Ovary (tissue), 9 donors: ENCODE data around the gene FRMPD2. TPM values are rescaled to one million over a fixed set of nuclear protein-coding genes. Genes with fewer than 3 reads are reported as not detected.

Experiments used
- DNase-seq, 5 donors: peaks; one replicate each; pipeline ENCODE4 v3.0.0-alpha.2; 2019 to 2020
- H3K27ac ChIP-seq, 2 donors: fragments of 200-600 bp; one replicate each; pipeline versions ENCODE4 v1.5.1 to v1.8.0; 2019 to 2022
- H3K27me3 ChIP-seq: fragments of 200-600 bp; one replicate; pipeline ENCODE4 v1.8.0; 2022
- H3K36me3 ChIP-seq: fragments of 200-600 bp; sonication (generic); one replicate; pipeline ENCODE4 v1.5.1; 2019
- H3K4me1 ChIP-seq: one replicate; pipeline ENCODE4 v1.8.1; 2013; ENCODE audit warnings: mild to moderate bottlenecking, moderate library complexity; ENCODE audit not compliant: insufficient read depth
- H3K4me3 ChIP-seq: fragments of 200-600 bp; sonication (generic); one replicate; pipeline ENCODE4 v1.5.1; 2017
- H3K9me3 ChIP-seq, 2 donors: fragments of 200-600 bp in 1 of 2; sonication (generic) in 1 of 2; one replicate each; pipeline versions ENCODE4 v1.5.1 to v1.8.1; 2013 to 2019; ENCODE audit warnings: mild to moderate bottlenecking in 1 of 2, moderate library complexity in 1 of 2
- CTCF ChIP-seq, 3 donors: fragments of 450-650 bp in 2 of 3; fragments of 200-600 bp in 1 of 3; IDR thresholded peaks; one replicate each; pipeline versions ENCODE4 v1.5.1 to v1.8.0; 2016 to 2022; ENCODE audit warnings: antibody characterized with exemption in 3 of 3, mild to moderate bottlenecking in 1 of 3
- EP300 ChIP-seq: sonication (generic); formaldehyde crosslinking; IDR thresholded peaks from one replicate; pipeline ENCODE4 v1.6.1; 2017; ENCODE audit warnings: antibody characterized with exemption
- POLR2A ChIP-seq: fragments of 450-650 bp; IDR thresholded peaks from one replicate; pipeline ENCODE4 v1.6.1; 2017; ENCODE audit warnings: antibody characterized with exemption, mild to moderate bottlenecking, moderate library complexity
- WGBS, 3 donors: extraction: QIAGEN DNeasy Blood & Tissue Kit in 1 of 3; methylation state at CpG; one replicate each; pipeline versions ENCODE4 v1.1.5 to v1.1.7; 2013 to 2017; 5-methylcytosine and 5-hydroxymethylcytosine counted together
- intact Hi-C, 4 donors: fragments of 100-400 bp; cut with DNase I; formaldehyde crosslinking; loops; one replicate each; pipeline versions ENCODE4 v1.11.0 to v1.15.1; 2022 to 2023
- polyA plus RNA-seq, 2 donors: library from polyadenylated mRNA; stranded (reverse); fragments of 200-250 nt in 1 of 2; fragments of 350-450 nt in 1 of 2; fragmentation: Illumina TruSeq in 1 of 2; extraction: RNeasy Lipid Tissue Mini Kit (QIAGEN cat#74804) in 1 of 2; gene quantifications; one replicate each; pipeline ENCODE4 v1.2.3, GENCODE V29; 2013 to 2014
- total RNA-seq, 7 donors: library from RNA; depleted of rRNA in 2 of 7; stranded (reverse); fragments of >200 nt in 2 of 7; fragmentation: NEBNext Ultra II Directional in 3 of 7; extraction: Animal tissue kit (Norgen Biotek cat#: 25700) in 3 of 7; gene quantifications; one replicate each; pipeline versions ENCODE4 v1.1.0 to v1.2.4, GENCODE V29; 2016 to 2023
- donor health status: DM: no; HTN: no; CAD: no; lungs with moderate emphysema.
- donor health status: DM: no; HTN: no; CAD: no.
- donor health status: Bipolar disorder and iron deficiency.
- donor health status: DM: yes; HTN: yes; CAD: no.
- donor health status: DM: no; HTN: no; CAD: no.
- donor health status: DM: yes; HTN: yes; CAD: no.

Gene FRMPD2
- total and polyA plus RNA-seq, 9 donors = 0.15 to 11.8 (median 0.69) TPM; not detected in 3

GRCh38 chr10:48199580-48200377 lies 74.7 kb downstream of the FRMPD2 start:
- no peak for DNase-seq
- intact Hi-C loops = no loop called here
- H3K27me3 ChIP-seq = no peaks in the 10 kb centered on the region
- TF ChIP-seq CTCF (IDR thresholded peaks at IDR 0.05) (no peak), POLR2A (no peak), EP300 (no peak)
- H3K27ac ChIP-seq = no peak overlapping the region
- no peaks in the 10 kb centered on the region for H3K9me3 ChIP-seq
- 64 to 68% (median 64%) methylated on average over 9 of the region's 9 CpGs for WGBS, 3 donors
- no peak overlapping the region for H3K4me3 ChIP-seq
- H3K36me3 ChIP-seq = no peaks in the 10 kb centered on the region
- no peaks in the 10 kb centered on the region for H3K4me1 ChIP-seq

GRCh38 chr10:48197236-48197899 lies 77.1 kb downstream of the FRMPD2 start:
- TF ChIP-seq CTCF (IDR thresholded peaks at IDR 0.05) (no peak), POLR2A (no peak), EP300 (no peak)
- no peak overlapping the region for H3K27ac ChIP-seq

GRCh38 chr10:48195803-48196202 lies 78.7 kb downstream of the FRMPD2 start:
- WGBS, 3 donors = 68 to 78% (median 75%) methylated on average over 2 of the region's 2 CpGs
- Histone ChIP-seq H3K4me1 (no peaks in the 10 kb centered on the region), H3K27ac (no peak overlapping the region), H3K27me3 (no peaks in the 10 kb centered on the region), H3K36me3 (no peaks in the 10 kb centered on the region), H3K4me3 (no peak overlapping the region), H3K9me3 (no peaks in the 10 kb centered on the region)
- DNase-seq = no peak
- TF ChIP-seq EP300 = no peak
- no peak for TF ChIP-seq POLR2A
- no peak for TF ChIP-seq CTCF (IDR thresholded peaks at IDR 0.05)
- intact Hi-C loops = no loop called here

More at GRCh38 chr10:48197236-48197899, 77.1 kb downstream of the FRMPD2 start:
- no peak overlapping the region for H3K4me3 ChIP-seq
- 84 to 89% (median 86%) methylated on average over 6 of the region's 6 CpGs for WGBS, 3 donors
- no peaks in the 10 kb centered on the region for H3K4me1 ChIP-seq
- no peak for DNase-seq
- no peaks in the 10 kb centered on the region for H3K9me3 ChIP-seq
- intact Hi-C loops = no loop called here
- H3K27me3 ChIP-seq = no peaks in the 10 kb centered on the region
- no peaks in the 10 kb centered on the region for H3K36me3 ChIP-seq

GRCh38 chr10:48194830-48195229 lies 79.7 kb downstream of the FRMPD2 start:
- H3K36me3 ChIP-seq = no peaks in the 10 kb centered on the region
- no peak overlapping the region for H3K27ac ChIP-seq
- no peak for TF ChIP-seq EP300
- no peaks in the 10 kb centered on the region for H3K4me1 ChIP-seq
- 76 to 80% (median 79%) methylated on average over 1 of the region's 1 CpG for WGBS, 3 donors
- H3K4me3 ChIP-seq = no peak overlapping the region
- intact Hi-C loops = no loop called here
- DNase-seq = no peak
- H3K27me3 ChIP-seq = no peaks in the 10 kb centered on the region
- no peaks in the 10 kb centered on the region for H3K9me3 ChIP-seq

- Histone ChIP-seq H3K4me1 (no peaks in the 10 kb centered on the region), H3K4me3 (no peak overlapping the region), H3K27ac (no peak overlapping the region), H3K27me3 (no peaks in the 10 kb centered on the region), H3K36me3 (no peaks in the 10 kb centered on the region), H3K9me3 (no peaks in the 10 kb centered on the region)
- intact Hi-C loops = no loop called here
- DNase-seq = no peak
- WGBS, 3 donors = 88 to 90% (median 89%) methylated on average over 2 of the region's 2 CpGs
- no peak for TF ChIP-seq CTCF (IDR thresholded peaks at IDR 0.05)
- TF ChIP-seq POLR2A = no peak
- no peak for TF ChIP-seq EP300
Measured at GRCh38 chr10:48193556-48193955, 80.9 kb downstream of the FRMPD2 start.
